NT2/D1 (cell line): ENCODE data around the gene SDSL.

Experiments used
- DNase-seq: peaks from one replicate; pipeline ENCODE4 v3.0.0-alpha.2; 2011; ENCODE audit warnings: low read depth, low spot score
- H3K27me3 ChIP-seq: 2 replicates; pipeline ENCODE4 v1.6.0; 2011; ENCODE audit warnings: mild to moderate bottlenecking; ENCODE audit not compliant: insufficient read length, insufficient read depth
- H3K36me3 ChIP-seq: 2 replicates; pipeline ENCODE4 v1.6.1; 2011; ENCODE audit warnings: mild to moderate bottlenecking, low read length, mixed read lengths; ENCODE audit not compliant: insufficient read depth, insufficient read length
- H3K4me1 ChIP-seq: 2 replicates; pipeline ENCODE4 v1.5.1; 2011; ENCODE audit not compliant: insufficient read depth, insufficient read length
- H3K4me3 ChIP-seq: 2 replicates; pipeline ENCODE4 v1.5.1; 2011; ENCODE audit warnings: low read depth; ENCODE audit not compliant: insufficient read length
- H3K9ac ChIP-seq: 2 replicates; pipeline ENCODE4 v1.6.0; 2011; ENCODE audit warnings: low read depth; ENCODE audit not compliant: insufficient read length
- H3K9me3 ChIP-seq: 2 replicates; pipeline ENCODE4 v1.5.1; 2011; ENCODE audit warnings: mild to moderate bottlenecking, low read length; ENCODE audit not compliant: insufficient read depth
- SUZ12 ChIP-seq: IDR thresholded peaks from 2 replicates; pipeline ENCODE4 v1.6.1; 2011; ENCODE audit not compliant: insufficient read length, insufficient read depth; ENCODE audit errors: extremely low read depth
- YY1 ChIP-seq: IDR thresholded peaks from 2 replicates; pipeline ENCODE4 v1.6.1; 2011; ENCODE audit not compliant: insufficient read length, insufficient read depth
- ZNF274 ChIP-seq: IDR thresholded peaks from 2 replicates; pipeline ENCODE4 v1.6.1; 2011; ENCODE audit warnings: mild to moderate bottlenecking, low read depth, low read length

The SDSL gene

DNA sequence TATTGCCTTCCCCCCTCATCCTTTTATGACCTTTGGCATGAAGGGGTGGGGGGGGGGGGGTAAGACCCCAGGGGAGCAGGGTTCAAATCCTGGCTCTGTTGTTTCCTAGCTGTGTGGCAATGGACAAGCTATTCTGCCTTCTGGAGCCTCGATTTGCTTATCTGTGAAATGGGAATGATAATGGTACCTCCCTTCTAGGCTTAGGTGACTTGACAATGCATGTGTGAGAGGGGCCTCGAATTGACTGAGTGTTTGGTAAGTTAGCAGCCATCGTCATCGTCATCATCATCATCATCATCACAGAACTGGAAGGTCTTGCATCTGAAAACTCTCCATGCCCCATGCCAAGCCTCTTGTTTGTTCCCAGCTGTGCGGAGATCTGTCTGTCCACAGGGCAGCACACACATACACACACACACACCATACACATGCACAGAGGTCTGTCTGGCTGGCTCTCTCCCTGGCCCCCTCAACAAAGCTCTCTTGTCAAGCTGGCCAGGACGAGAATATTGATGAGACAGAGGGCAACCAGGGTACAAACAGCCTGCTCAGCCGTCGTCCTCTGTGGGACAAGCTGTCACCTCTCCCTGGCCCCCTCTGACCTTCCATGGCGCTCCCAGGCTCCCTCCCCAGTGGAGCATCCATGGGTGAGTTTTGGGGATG, 12.6 kb upstream of the SDSL start:
- Histone ChIP-seq H3K4me3 (no peak overlapping the region), H3K4me1 (no peaks in the 10 kb centered on the region), H3K9me3 (no peaks in the 10 kb centered on the region), H3K27me3 (no peaks in the 10 kb centered on the region), H3K36me3 (no peaks in the 10 kb centered on the region), H3K9ac (no peak overlapping the region)
- DNase-seq = no peak
- no peak for TF ChIP-seq YY1
- TF ChIP-seq ZNF274 = no peak
- no peak for TF ChIP-seq SUZ12

DNA sequence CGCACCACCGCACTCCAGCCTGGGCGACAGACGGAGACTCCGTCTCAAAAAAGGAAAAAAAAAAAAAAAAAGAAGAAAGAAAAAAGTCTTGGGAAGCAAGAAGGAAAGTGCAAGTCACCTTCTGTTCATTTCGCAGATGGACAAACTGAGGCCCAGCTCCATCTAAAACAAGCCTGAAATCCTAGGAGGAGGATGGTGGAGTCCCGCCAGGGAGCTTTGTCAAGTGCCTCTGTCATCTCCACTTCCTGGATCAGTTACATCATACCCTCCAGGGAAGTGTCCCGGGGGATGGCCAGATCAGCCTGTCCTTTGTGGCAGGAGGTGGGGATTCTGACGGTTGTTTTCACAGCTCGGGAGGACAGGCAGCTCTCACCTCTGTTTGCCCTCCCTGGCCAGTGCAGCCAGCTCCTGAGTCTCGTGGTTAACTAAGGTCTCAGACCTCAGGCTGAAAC, 8.7 kb upstream of the SDSL start:
- H3K4me1 ChIP-seq = peaks cover 4% of the 10 kb centered on the region
- H3K9ac ChIP-seq = no peak overlapping the region
- DNase-seq = peak; percentile 16
- TF ChIP-seq SUZ12 = no peak
- TF ChIP-seq ZNF274 = no peak
- TF ChIP-seq YY1 = no peak
- no peak overlapping the region for H3K4me3 ChIP-seq
- H3K36me3 ChIP-seq = no peaks in the 10 kb centered on the region
- no peaks in the 10 kb centered on the region for H3K9me3 ChIP-seq
- H3K27me3 ChIP-seq = no peaks in the 10 kb centered on the region

DNA sequence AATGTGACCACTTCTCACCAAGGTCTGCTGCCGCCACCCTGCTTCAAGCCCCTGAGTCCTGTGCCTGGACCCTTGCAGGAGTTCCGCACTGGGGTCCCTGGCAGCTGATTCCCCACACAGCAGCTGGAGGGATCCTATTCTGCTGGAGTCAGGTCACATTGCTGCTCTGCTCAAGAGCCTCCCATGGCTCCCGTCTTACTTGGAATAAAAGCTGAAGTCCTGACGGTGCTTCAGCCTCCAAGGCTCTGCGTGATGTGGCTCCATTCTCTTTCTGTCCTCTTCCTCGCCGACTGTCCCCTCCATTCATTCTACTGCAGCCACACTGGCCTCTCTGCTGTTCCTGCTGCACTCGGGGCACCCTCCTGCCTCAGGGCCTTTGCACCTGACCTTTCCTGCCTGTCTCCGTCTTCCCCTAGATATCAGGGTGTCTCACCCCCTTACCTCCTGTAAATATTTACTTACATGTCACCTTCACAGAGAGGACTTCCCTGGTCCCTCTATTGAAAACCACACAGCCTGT, 7.6 kb upstream of the SDSL start:
- no peak for DNase-seq
- no peak overlapping the region for H3K9ac ChIP-seq

DNA sequence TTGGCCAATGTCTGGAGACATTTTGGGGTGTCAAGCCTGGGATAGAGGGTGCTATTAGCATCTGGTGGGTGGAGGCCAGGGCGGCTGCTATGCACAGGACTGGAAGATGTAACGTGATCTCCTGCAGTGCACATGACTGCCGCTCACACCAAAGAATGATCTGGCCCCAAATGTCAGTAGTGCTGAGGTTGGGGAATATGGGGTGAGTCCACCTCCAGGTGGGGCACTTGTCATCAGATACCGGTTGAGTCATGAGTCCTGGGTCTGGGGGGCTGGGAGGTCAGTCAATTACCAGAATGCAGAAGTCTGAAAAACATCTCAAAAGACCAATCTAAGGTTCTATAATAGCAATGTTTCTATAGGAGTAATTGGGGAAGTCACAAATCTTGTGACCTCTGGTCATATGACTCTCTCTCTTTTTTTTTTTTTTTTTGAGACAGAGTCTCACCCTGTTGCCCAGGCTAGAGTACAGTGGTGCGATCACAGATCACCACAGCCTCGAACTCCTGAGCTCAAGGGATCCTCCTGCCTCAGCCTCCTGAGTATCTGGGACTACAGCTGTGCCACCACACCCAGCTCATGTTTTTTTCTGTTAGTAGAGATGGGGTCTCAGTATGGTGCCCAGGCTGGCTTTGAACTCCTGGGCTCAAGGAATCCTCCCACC, 6.0 kb upstream of the SDSL start:
- Histone ChIP-seq H3K4me3 (no peak overlapping the region), H3K4me1 (peaks cover 4% of the 10 kb centered on the region), H3K36me3 (no peaks in the 10 kb centered on the region), H3K9ac (peak overlapping the region; percentile 18), H3K9me3 (no peaks in the 10 kb centered on the region), H3K27me3 (no peaks in the 10 kb centered on the region)
- TF ChIP-seq SUZ12 = no peak
- no peak for TF ChIP-seq YY1
- no peak for TF ChIP-seq ZNF274
- no peak for DNase-seq

More for the DNA sequence above, 7.6 kb upstream of the SDSL start:
- no peaks in the 10 kb centered on the region for H3K36me3 ChIP-seq
- H3K9me3 ChIP-seq = no peaks in the 10 kb centered on the region
- H3K4me3 ChIP-seq = no peak overlapping the region
- H3K4me1 ChIP-seq = peaks cover 4% of the 10 kb centered on the region
- H3K27me3 ChIP-seq = no peaks in the 10 kb centered on the region
- TF ChIP-seq SUZ12 (no peak), ZNF274 (no peak), YY1 (no peak)

DNA sequence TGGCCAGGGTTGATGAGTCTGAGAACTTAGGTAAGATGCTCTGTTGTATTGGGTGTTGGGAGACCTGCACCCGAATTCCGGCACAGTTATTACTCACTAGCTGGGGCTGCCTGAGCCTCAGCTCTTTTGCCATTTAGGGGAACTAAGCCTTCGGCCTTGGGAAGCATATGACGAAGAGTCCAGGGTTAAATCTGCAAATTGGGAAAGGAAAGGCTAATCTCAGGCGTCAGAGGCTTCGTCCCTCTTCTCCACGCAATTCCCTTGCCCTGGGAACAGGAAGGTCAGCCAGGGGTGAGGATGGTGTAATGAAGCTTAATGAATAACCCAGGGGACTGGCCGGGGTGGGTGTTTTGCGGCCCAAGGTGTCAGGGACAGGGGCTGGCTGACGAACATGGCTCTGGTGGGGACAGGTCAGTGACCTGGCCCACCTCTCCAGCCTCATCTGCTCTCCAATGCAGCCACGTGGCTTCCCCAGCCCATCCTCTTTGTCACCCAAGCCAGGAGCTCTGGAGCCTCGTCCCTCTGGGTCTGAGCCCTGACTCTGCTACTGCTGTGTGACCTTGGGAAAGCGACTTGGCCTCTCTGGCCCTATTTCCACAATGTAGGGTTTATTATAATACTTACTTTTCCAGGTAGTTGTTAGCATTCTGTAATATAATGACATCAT, 3.8 kb upstream of the SDSL start:
- Histone ChIP-seq H3K4me3 (no peak overlapping the region), H3K36me3 (no peaks in the 10 kb centered on the region), H3K4me1 (peaks cover 4% of the 10 kb centered on the region), H3K9me3 (no peaks in the 10 kb centered on the region), H3K27me3 (no peaks in the 10 kb centered on the region), H3K9ac (no peak overlapping the region)
- TF ChIP-seq ZNF274 = no peak
- no peak for TF ChIP-seq YY1
- TF ChIP-seq SUZ12 = no peak
- DNase-seq = no peak

DNA sequence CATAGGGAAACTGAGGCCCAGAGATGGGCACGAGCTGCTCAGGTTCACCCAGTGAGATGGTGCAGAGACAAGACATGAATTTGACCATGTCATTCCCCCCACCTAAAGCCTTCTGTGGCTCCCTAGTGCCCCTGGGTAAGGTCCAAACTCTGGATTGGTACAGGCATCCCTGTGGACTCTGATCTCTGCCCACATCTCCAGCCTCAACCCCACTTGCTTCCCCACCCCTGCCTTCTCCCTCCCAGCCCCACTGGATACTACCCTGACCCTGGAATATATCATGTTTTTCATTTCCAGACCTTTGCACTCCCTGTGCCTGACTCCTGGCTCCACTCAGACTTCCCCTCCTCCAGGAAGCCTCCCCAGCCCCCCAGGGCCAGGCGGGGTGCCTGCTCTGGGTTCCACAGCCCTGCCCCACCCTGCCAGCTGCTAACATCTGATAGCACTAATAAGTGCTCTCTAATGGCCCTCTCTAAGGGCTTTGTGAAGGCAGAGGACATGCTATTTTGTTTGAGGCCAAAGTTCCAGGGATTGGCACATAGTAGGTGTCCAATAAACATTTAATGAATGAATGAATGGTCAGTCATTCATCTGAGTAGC, 1.1 kb upstream of the SDSL start:
- Histone ChIP-seq H3K9ac (no peak overlapping the region), H3K9me3 (no peaks in the 10 kb centered on the region), H3K4me3 (no peak overlapping the region), H3K36me3 (no peaks in the 10 kb centered on the region), H3K4me1 (peaks cover under 1% of the 10 kb centered on the region), H3K27me3 (no peaks in the 10 kb centered on the region)
- TF ChIP-seq YY1 (no peak), ZNF274 (no peak), SUZ12 (no peak)
- DNase-seq = no peak
